Naive thymus-derived CD4-positive, alpha-beta T cell (primary cell): ENCODE results near the gene CAMTA2. TPM values are rescaled to one million over a fixed set of nuclear protein-coding genes. Genes with fewer than 3 reads are reported as not detected.
A peak's percentile ranks its signal among the peaks of the same experiment; 100 is the strongest.
"Not testable (repeated sequence)": the region's sequence is repeated elsewhere in the genome, so short reads cannot be mapped to it uniquely, and the experiment has no call there.

Experiments used
- ATAC-seq: fragments of 150-1000 bp; cut with Tn5 transposase; 2 replicates; pipeline ENCODE4 v1.10.0; 2021; ENCODE audit warnings: mild to moderate bottlenecking, moderate library complexity
- CTCF ChIA-PET: fragments of 350-600 bp; sonication (Branson Sonifier 250); formaldehyde crosslinking; loops from one replicate; lab custom pipeline; 2021; ENCODE audit warnings: antibody characterized with exemption; lab: Charles Lee
- POLR2A ChIA-PET: fragments of 350-600 bp; sonication (Branson Sonifier 250); formaldehyde crosslinking; loops from one replicate; lab custom pipeline; 2021; ENCODE audit warnings: antibody characterized with exemption, inconsistent platforms; lab: Charles Lee
- DNase-seq, 9 donors: peaks; one replicate each; pipeline versions ENCODE4 v3.0.0 to v3.0.0-alpha.2; 2020 to 2022; ENCODE audit warnings: mixed read lengths in 1 of 9
- H3K27ac ChIP-seq: one replicate; pipeline ENCODE4 v1.7.0; 2013; ENCODE audit warnings: mild to moderate bottlenecking, low read depth, low read length, moderate library complexity
- H3K27me3 ChIP-seq, 2 donors: one replicate each; pipeline ENCODE4 v1.7.0; 2013; ENCODE audit warnings: low read length in 2 of 2, mild to moderate bottlenecking in 2 of 2, moderate library complexity in 2 of 2; ENCODE audit not compliant: control insufficient read depth in 2 of 2, insufficient read depth in 2 of 2
- H3K36me3 ChIP-seq, 3 experiments: 1 replicate in 2 of 3; 2 replicates in 1 of 3; pipeline ENCODE4 v1.7.0; 2013; ENCODE audit warnings: low read length in 3 of 3, mild to moderate bottlenecking in 3 of 3, moderate library complexity in 1 of 3; ENCODE audit not compliant: insufficient read depth in 3 of 3, control insufficient read depth in 2 of 3
- H3K4me1 ChIP-seq, 2 donors: one replicate each; pipeline ENCODE4 v1.7.0; 2013; ENCODE audit warnings: low read length in 2 of 2, mild to moderate bottlenecking in 2 of 2, moderate library complexity in 1 of 2; ENCODE audit not compliant: control insufficient read depth in 2 of 2, insufficient read depth in 2 of 2
- H3K4me3 ChIP-seq: 2 replicates; pipeline ENCODE4 v1.7.0; 2013; ENCODE audit warnings: mild to moderate bottlenecking, low read length
- H3K9me3 ChIP-seq, 3 experiments: 1 replicate in 2 of 3; 2 replicates in 1 of 3; pipeline ENCODE4 v1.7.0; 2013; ENCODE audit warnings: low read length in 3 of 3; ENCODE audit not compliant: control insufficient read depth in 2 of 3
- H3K27ac Mint-ChIP-seq, 9 donors: one replicate each; pipeline ENCODE4 v1.8.0; 2020 to 2022; ENCODE audit warnings: mixed read lengths in 9 of 9, mild to moderate bottlenecking in 8 of 9, moderate library complexity in 5 of 9, inconsistent platforms in 2 of 9
- H3K27me3 Mint-ChIP-seq, 5 donors: one replicate each; pipeline ENCODE4 v1.8.0; 2021 to 2022; ENCODE audit warnings: mixed read lengths in 5 of 5, mild to moderate bottlenecking in 1 of 5
- H3K36me3 Mint-ChIP-seq, 5 donors: one replicate each; pipeline ENCODE4 v1.8.0; 2020 to 2022; ENCODE audit warnings: mixed read lengths in 5 of 5, mild to moderate bottlenecking in 3 of 5, inconsistent platforms in 1 of 5
- H3K4me1 Mint-ChIP-seq, 7 donors: one replicate each; pipeline ENCODE4 v1.8.0; 2020 to 2022; ENCODE audit warnings: mixed read lengths in 7 of 7, mild to moderate bottlenecking in 3 of 7, inconsistent platforms in 1 of 7
- H3K4me3 Mint-ChIP-seq, 10 donors: one replicate each; pipeline ENCODE4 v1.8.0; 2020 to 2022; ENCODE audit warnings: mild to moderate bottlenecking in 10 of 10, mixed read lengths in 10 of 10, moderate library complexity in 6 of 10, inconsistent platforms in 2 of 10
- H3K9me3 Mint-ChIP-seq, 11 donors: one replicate each; pipeline ENCODE4 v1.8.0; 2020 to 2022; ENCODE audit warnings: mixed read lengths in 11 of 11, mild to moderate bottlenecking in 4 of 11, inconsistent platforms in 1 of 11, moderate library complexity in 1 of 11
- intact Hi-C, 2 donors: fragments of 100-400 bp; cut with micrococcal nuclease; formaldehyde crosslinking; loops; one replicate each; pipeline ENCODE4 v1.15.1; 2023
- polyA plus RNA-seq, 2 donors: library from polyadenylated mRNA; unstranded; fragments of 300-500 nt; fragmentation: Illumina TruSeq; gene quantifications; one replicate each; pipeline ENCODE4 v1.2.3, GENCODE V29; 2021
- total RNA-seq, 6 experiments: library from RNA in 5 of 6; stranded (reverse) in 5 of 6; gene quantifications; 1 replicate in 5 of 6; 2 replicates in 1 of 6; pipeline ENCODE4 v1.2.3 and lab custom pipeline; 2021 to 2026

Gene CAMTA2
- total and polyA plus RNA-seq, 7 experiments from 2014 or later = 9.7 to 90.0 (median 61.1) TPM

GRCh38 chr17:4932756-4933155 is 54.7 kb downstream of the CAMTA2 start:
- no peak for ATAC-seq
- no peak overlapping the region for H3K27ac ChIP-seq
- no peak overlapping the region for H3K4me3 Mint-ChIP-seq
- H3K36me3 ChIP-seq = peaks cover 0 to 28% (median 7%) of the 10 kb centered on the region in 3 experiments
- ChIA-PET CTCF (interaction anchor here (0.6 kb wide), 1 partner anchor 27 kb away, joined by 3 read pairs; no protein-coding TSS in a partner anchor), POLR2A (interaction anchor here (1.0 kb wide), 1 partner anchor 36 kb away, joined by 3 read pairs; no protein-coding TSS in a partner anchor)
- H3K9me3 ChIP-seq = no peaks in the 10 kb centered on the region
- peaks cover 22 to 49% (median 33%) of the 10 kb centered on the region in 7 donors for H3K4me1 Mint-ChIP-seq
- H3K27me3 ChIP-seq = no peaks in the 10 kb centered on the region
- H3K36me3 Mint-ChIP-seq = peaks cover 13 to 31% (median 17%) of the 10 kb centered on the region in 5 donors
- no peak overlapping the region for H3K4me3 ChIP-seq
- intact Hi-C loops = no loop called here
- H3K27ac Mint-ChIP-seq = no peak overlapping the region
- peaks cover 0 to 1% (median 0%) of the 10 kb centered on the region in 11 donors for H3K9me3 Mint-ChIP-seq
- H3K27me3 Mint-ChIP-seq = peaks cover 0 to 4% (median 0%) of the 10 kb centered on the region in 5 donors
- peaks cover 8% of the 10 kb centered on the region in 2 donors for H3K4me1 ChIP-seq
- no peak for DNase-seq

DNA sequence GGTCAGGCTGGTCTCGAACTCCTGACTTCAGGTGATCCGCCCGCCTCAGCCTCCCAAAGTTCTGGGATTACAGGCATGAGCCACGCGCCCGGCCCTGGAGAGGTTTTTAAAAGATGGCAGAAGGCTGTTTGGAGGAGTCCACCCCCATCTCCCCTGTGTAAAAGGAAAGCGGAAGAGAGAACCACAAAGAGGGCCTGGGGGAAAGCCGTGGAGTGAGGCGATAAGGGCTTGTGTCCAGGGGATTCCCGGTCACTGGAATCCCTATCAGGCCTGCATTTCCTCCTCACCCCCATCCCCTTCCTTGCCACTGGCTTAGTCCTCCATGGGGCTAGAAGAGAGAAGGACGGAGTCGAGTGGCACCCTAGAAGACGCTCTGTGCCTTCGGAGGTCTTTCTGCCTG is 55.5 kb downstream of the CAMTA2 start, which contains the start of gene GP1BA:
TSS of gene GP1BA (plus strand) at position 315 of the 400 bp plus-strand sequence. CDS start 328 bp downstream, outside the sequence.
- H3K27ac ChIP-seq = no peak within 1 kb of the TSS
- Mint-ChIP-seq H3K4me3 (peak within 1 kb of the TSS in 1 of 10 donors; percentile 18), H3K36me3 (peaks cover 13 to 27% (median 17%) of the 10 kb centered on the region in 5 donors), H3K27me3 (peaks cover 0 to 4% (median 0%) of the 10 kb centered on the region in 5 donors), H3K9me3 (peaks cover 0 to 1% (median 0%) of the 10 kb centered on the region in 11 donors), H3K27ac (peak within 1 kb of the TSS in 1 of 9 donors; percentile 15), H3K4me1 (peaks cover 20 to 45% (median 31%) of the 10 kb centered on the region in 7 donors)
- peaks cover 8% of the 10 kb centered on the region in 2 donors for H3K4me1 ChIP-seq
- ChIA-PET POLR2A (interaction anchor here (1.0 kb wide), 1 partner anchor 36 kb away, joined by 3 read pairs; no protein-coding TSS in a partner anchor), CTCF (no interaction called here)
- H3K4me3 ChIP-seq = no peak within 1 kb of the TSS
- intact Hi-C loops = no loop called here
- H3K36me3 ChIP-seq = peaks cover 0 to 20% (median 2%) of the 10 kb centered on the region in 3 experiments
- ATAC-seq = peak; percentile 36
- no peaks in the 10 kb centered on the region for H3K9me3 ChIP-seq
- H3K27me3 ChIP-seq = no peaks in the 10 kb centered on the region
- DNase-seq = no peak

DNA sequence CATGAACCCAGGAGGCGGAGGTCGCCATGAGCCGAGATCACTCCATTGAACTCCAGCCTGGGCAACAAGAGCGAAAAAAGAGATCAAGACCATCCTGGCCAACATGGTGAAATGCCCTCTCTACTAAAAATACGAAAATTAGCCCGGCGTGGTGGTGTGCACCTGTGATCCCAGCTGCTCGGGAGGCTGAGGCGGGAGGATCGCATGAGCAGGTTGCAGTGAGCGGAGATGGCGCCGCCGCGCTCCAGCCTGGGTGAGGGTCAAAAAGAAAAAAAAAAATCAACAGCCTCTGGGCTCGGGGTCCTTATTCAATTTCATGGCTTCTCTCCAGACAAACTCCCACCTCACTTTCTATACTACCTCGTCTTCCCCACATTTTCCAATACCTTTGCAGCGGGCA is 58.6 kb downstream of the CAMTA2 start:
- H3K36me3 Mint-ChIP-seq = peaks cover 13 to 32% (median 19%) of the 10 kb centered on the region in 5 donors
- POLR2A ChIA-PET = interaction anchor here (0.6 kb wide), 1 partner anchor 20 kb away, joined by 3 read pairs; no protein-coding TSS in a partner anchor
- no peak for ATAC-seq

DNA sequence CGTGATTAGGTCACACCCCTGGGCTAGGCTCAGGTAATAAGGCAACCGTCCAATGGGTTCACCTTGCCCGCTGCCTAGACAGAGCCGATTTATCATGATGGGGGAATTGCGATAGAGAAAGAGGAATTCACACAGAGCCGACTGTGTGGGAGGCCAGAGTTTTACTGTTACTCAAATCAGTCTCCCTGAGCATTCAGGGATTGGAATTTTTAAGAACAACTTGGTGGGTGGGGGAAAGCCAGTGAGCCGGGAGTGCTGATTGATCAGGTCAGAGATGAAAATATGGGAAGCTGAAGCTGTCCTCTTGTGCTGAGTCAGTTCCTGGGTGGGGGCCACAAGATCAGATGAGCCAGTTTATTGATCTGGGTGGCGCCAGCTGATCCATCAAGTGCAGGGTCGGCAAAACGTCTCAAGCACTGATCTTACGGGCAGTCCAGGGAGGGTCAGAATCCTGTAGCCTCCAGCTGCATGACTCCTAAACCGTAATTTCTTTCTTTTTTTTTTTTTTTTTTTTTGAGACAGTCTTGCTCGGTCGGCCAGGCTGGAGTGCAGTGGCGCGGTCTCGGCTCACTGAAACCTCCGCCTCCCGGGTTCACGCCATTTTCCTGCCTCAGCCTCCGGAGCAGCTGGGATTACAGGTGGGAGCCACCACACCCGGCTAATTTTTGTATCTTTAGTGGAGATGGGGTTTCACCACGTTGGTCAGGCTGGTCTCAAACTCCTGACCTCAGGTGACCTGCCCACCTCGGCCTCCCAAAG is 60.7 kb downstream of the CAMTA2 start:
- H3K27me3 Mint-ChIP-seq, H3K9me3 ChIP-seq, H3K9me3 Mint-ChIP-seq, H3K27me3 ChIP-seq, DNase-seq, H3K4me1 ChIP-seq, POLR2A ChIA-PET, H3K4me3 ChIP-seq, ATAC-seq, H3K27ac Mint-ChIP-seq, intact Hi-C loops, H3K27ac ChIP-seq, CTCF ChIA-PET: not testable (repeated sequence)
- Mint-ChIP-seq H3K4me3 (peak overlapping the region in 1 of 10 donors; percentile 8), H3K36me3 (peaks cover 11 to 28% (median 19%) of the 10 kb centered on the region in 5 donors), H3K4me1 (peaks cover 4 to 19% (median 10%) of the 10 kb centered on the region in 7 donors)
- H3K36me3 ChIP-seq = peaks cover 0 to 14% (median 0%) of the 10 kb centered on the region in 3 experiments

More for the DNA sequence above, 58.6 kb downstream of the CAMTA2 start:
- H3K4me1 Mint-ChIP-seq = peaks cover 13 to 29% (median 21%) of the 10 kb centered on the region in 7 donors
- Histone ChIP-seq H3K9me3 (no peaks in the 10 kb centered on the region), H3K27me3 (no peaks in the 10 kb centered on the region), H3K27ac (no peak overlapping the region), H3K4me1 (peaks cover under 1% of the 10 kb centered on the region in 2 donors), H3K36me3 (peaks cover 0 to 14% (median 0%) of the 10 kb centered on the region in 3 experiments), H3K4me3 (no peak overlapping the region)
- no peak for DNase-seq
- peaks cover 0 to 1% (median 0%) of the 10 kb centered on the region in 11 donors for H3K9me3 Mint-ChIP-seq
- peak overlapping the region in 1 of 9 donors; percentile 5 for H3K27ac Mint-ChIP-seq
- intact Hi-C loops = no loop called here
- no peak overlapping the region for H3K4me3 Mint-ChIP-seq
- H3K27me3 Mint-ChIP-seq = peaks cover 0 to under 1% (median 0%) of the 10 kb centered on the region in 5 donors
- CTCF ChIA-PET = no interaction called here

DNA sequence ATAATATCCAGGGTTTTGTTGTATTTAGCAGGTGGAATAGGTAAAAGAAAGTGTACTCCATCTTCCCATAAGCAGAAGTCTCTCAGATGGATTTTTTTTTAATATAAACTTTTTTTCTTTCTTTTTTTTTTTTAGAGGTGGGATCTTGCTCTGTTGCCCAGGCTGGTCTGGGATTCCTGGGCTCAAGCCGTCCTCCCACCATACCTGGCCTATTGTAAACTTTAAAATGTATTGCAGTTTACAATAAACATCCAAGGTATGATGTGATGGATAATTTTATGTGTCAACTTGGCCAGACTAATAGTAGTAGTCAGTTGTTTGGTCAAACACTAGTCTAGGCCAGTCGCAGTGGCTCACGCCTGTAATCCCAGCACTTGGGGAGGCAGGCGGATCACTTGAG is 66.2 kb downstream of the CAMTA2 start:
- no peak overlapping the region for H3K4me3 Mint-ChIP-seq
- no peak overlapping the region for H3K4me3 ChIP-seq
- H3K9me3 Mint-ChIP-seq = no peaks in the 10 kb centered on the region
- H3K27me3 ChIP-seq = no peaks in the 10 kb centered on the region
- POLR2A ChIA-PET = no interaction called here
- H3K36me3 ChIP-seq = no peaks in the 10 kb centered on the region
- no peak overlapping the region for H3K27ac ChIP-seq
- H3K27me3 Mint-ChIP-seq = no peaks in the 10 kb centered on the region
- no peaks in the 10 kb centered on the region for H3K9me3 ChIP-seq
- H3K4me1 ChIP-seq = no peaks in the 10 kb centered on the region
- H3K4me1 Mint-ChIP-seq = peaks cover 0 to 6% (median under 1%) of the 10 kb centered on the region in 7 donors
- H3K36me3 Mint-ChIP-seq = peaks cover 0 to 4% (median under 1%) of the 10 kb centered on the region in 5 donors
- intact Hi-C loops = no loop called here
- CTCF ChIA-PET = no interaction called here
- ATAC-seq (no peak), DNase-seq (no peak)
- H3K27ac Mint-ChIP-seq = no peak overlapping the region

DNA sequence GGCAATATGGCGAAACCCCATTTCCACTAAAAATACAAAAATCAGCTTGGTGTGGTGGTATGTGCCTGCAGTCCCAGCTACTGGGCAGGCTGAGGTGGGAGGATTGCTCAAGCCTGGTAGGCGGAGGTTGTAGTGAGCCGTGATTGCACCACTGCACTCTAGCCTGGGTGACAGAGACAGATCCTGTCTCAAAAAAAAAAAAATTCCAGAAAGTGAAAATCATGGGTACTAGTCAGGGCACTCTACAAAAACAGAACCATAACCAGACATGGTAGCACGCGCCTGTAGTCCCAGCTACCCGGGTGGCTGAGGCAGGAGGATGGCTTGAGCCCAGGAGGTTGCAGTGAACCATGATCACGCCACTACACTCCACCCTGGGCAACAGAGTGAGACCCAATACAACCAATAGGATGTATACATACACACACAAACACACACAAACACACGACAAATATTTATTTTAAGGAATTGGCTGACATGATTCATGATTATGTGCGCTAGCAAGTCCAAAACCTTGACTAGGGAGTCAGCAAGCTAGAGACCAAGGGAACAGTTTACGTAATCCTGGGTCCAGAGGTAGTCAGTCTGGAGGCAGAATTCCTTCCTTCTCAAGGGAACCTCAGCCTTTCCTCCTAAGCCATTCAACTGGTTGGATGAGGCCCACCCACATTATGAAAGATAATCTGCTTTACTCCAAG is 67.0 kb downstream of the CAMTA2 start:
- H3K27ac ChIP-seq = no peak overlapping the region
- no peak for DNase-seq
- CTCF ChIA-PET = no interaction called here
- no peaks in the 10 kb centered on the region for H3K9me3 Mint-ChIP-seq
- no peak overlapping the region for H3K4me3 Mint-ChIP-seq
- POLR2A ChIA-PET = interaction anchor here (1.1 to 1.4 kb wide), 2 partner anchors 11 to 47 kb away, joined by 3 to 4 read pairs; partner anchors contain the start of gene SPAG7
- no peaks in the 10 kb centered on the region for H3K9me3 ChIP-seq
- peak; percentile 65 for ATAC-seq
- no peaks in the 10 kb centered on the region for H3K4me1 ChIP-seq
- no peaks in the 10 kb centered on the region for H3K36me3 ChIP-seq
- no peak overlapping the region for H3K27ac Mint-ChIP-seq
- H3K4me3 ChIP-seq = no peak overlapping the region
- peaks cover 0 to 4% (median 0%) of the 10 kb centered on the region in 5 donors for H3K36me3 Mint-ChIP-seq
- H3K27me3 Mint-ChIP-seq = no peaks in the 10 kb centered on the region
- peaks cover 0 to 5% (median 0%) of the 10 kb centered on the region in 7 donors for H3K4me1 Mint-ChIP-seq
- no peaks in the 10 kb centered on the region for H3K27me3 ChIP-seq
- intact Hi-C loops = no loop called here
